ENCODE results near the gene LDHAL6A.

GRCh38 chr11:18463439-18463838, 7.8 kb downstream of the LDHAL6A start:
- TF ChIP-seq ZNF577 (CRISPR knock-in tag; IDR thresholded peaks at IDR 0.05; ENCODE audit: borderline replicate concordance, low read depth), result no peak
- TF ChIP-seq NCOR1 (IDR thresholded peaks at IDR 0.05; ENCODE audit: borderline replicate concordance, low read length), result no peak
- no peak for TF ChIP-seq RXRA (CRISPR knock-in tag; IDR thresholded peaks at IDR 0.05)
- TF ChIP-seq RAD21 (CRISPR knock-in tag; IDR thresholded peaks at IDR 0.05), result no peak

All from HepG2 (cell line).